Bronchial epithelial cell (primary cell): Measurements from ENCODE around the gene EPHB2. TPM values are rescaled to one million over a fixed set of nuclear protein-coding genes. Genes with fewer than 3 reads are reported as not detected.

Source experiments
- DNase-seq: peaks from one replicate; pipeline ENCODE4 v3.0.0-alpha.2; 2010; ENCODE audit warnings: low read depth
- FAIRE-seq: peaks from 2 replicates; lab custom pipeline; 2011; peaks lifted over from hg19 to GRCh38; lab: Jason Lieb, UNC
- H3K27me3 ChIP-seq: 2 replicates; pipeline ENCODE4 v1.5.1; 2011; ENCODE audit warnings: low read length; ENCODE audit not compliant: control insufficient read depth, insufficient read depth
- H3K36me3 ChIP-seq: 2 replicates; pipeline ENCODE4 v1.5.1; 2011; ENCODE audit warnings: low read length; ENCODE audit not compliant: control insufficient read depth, insufficient read depth
- H3K4me3 ChIP-seq: 2 replicates; pipeline ENCODE4 v1.5.1; 2011; ENCODE audit warnings: mild to moderate bottlenecking, low read depth, low read length, control low read depth
- CTCF ChIP-seq: IDR thresholded peaks from 2 replicates; pipeline ENCODE4 v1.5.1; 2011; ENCODE audit warnings: mild to moderate bottlenecking, moderate library complexity, low read length, control low read depth, inconsistent platforms; ENCODE audit not compliant: insufficient read depth, severe bottlenecking
- total RNA-seq: library from RNA; depleted of rRNA; stranded (reverse); fragments of >200 nt; gene quantifications from 2 replicates; pipeline ENCODE4 v1.2.1, GENCODE V29; 2014

EPHB2 gene
- total RNA-seq, 1 donor from 2014 or later: 10.0 TPM

GRCh38 chr1:22712502-22713271 lies 2.0 kb downstream of the EPHB2 start:
- TF ChIP-seq CTCF: no peak
- Histone ChIP-seq H3K27me3 (no peaks in the 10 kb centered on the region), H3K4me3 (no peak overlapping the region), H3K36me3 (peaks cover 5% of the 10 kb centered on the region)
- DNase-seq: peak; percentile 19
- no peak for FAIRE-seq

GRCh38 chr1:22714455-22714854 lies 3.8 kb downstream of the EPHB2 start:
- no peak overlapping the region for H3K4me3 ChIP-seq
- peak; percentile 32 for FAIRE-seq
- H3K36me3 ChIP-seq: peaks cover 5% of the 10 kb centered on the region
- no peaks in the 10 kb centered on the region for H3K27me3 ChIP-seq
- DNase-seq: no peak
- TF ChIP-seq CTCF: no peak

GRCh38 chr1:22717037-22717760 lies 6.6 kb downstream of the EPHB2 start:
- H3K36me3 ChIP-seq: peaks cover 5% of the 10 kb centered on the region
- no peaks in the 10 kb centered on the region for H3K27me3 ChIP-seq
- no peak for TF ChIP-seq CTCF
- DNase-seq: no peak
- peak; percentile 36 for FAIRE-seq
- no peak overlapping the region for H3K4me3 ChIP-seq

- H3K27me3 ChIP-seq: no peaks in the 10 kb centered on the region
- H3K36me3 ChIP-seq: peaks cover 6% of the 10 kb centered on the region
- no peak for FAIRE-seq
Observed at GRCh38 chr1:22721122-22721873, 10.7 kb downstream of the EPHB2 start.

More at GRCh38 chr1:22721122-22721873, 10.7 kb downstream of the EPHB2 start:
- TF ChIP-seq CTCF: no peak
- no peak for DNase-seq
- no peak overlapping the region for H3K4me3 ChIP-seq
